IPS-18a (cell line): ENCODE results near the gene BRD4.

Experiments used
- H3K27ac ChIP-seq: one replicate; pipeline ENCODE4 v1.5.1; 2013; ENCODE audit warnings: low read length
- H3K27me3 ChIP-seq: one replicate; pipeline ENCODE4 v1.6.1; 2013; ENCODE audit warnings: mild to moderate bottlenecking, low read length; ENCODE audit not compliant: control insufficient read depth, insufficient read depth
- H3K36me3 ChIP-seq: one replicate; pipeline ENCODE4 v1.6.1; 2013; ENCODE audit warnings: low read depth, low read length; ENCODE audit not compliant: control insufficient read depth
- H3K4me1 ChIP-seq: one replicate; pipeline ENCODE4 v1.6.1; 2013; ENCODE audit warnings: low read depth, low read length; ENCODE audit not compliant: control insufficient read depth
- H3K4me3 ChIP-seq: one replicate; pipeline ENCODE4 v1.5.1; 2013; ENCODE audit warnings: low read length
- H3K9ac ChIP-seq: one replicate; pipeline ENCODE4 v1.6.1; 2013; ENCODE audit warnings: mild to moderate bottlenecking, low read length, moderate library complexity
- H3K9me3 ChIP-seq: one replicate; pipeline ENCODE4 v1.6.1; 2013; ENCODE audit warnings: low read depth, low read length; ENCODE audit not compliant: control insufficient read depth

Gene BRD4

GRCh38 chr19:15292847-15293582 lies 39.3 kb downstream of the BRD4 start:
- Histone ChIP-seq H3K9me3 (no peaks in the 10 kb centered on the region), H3K27me3 (no peaks in the 10 kb centered on the region), H3K36me3 (no peaks in the 10 kb centered on the region), H3K4me1 (peaks cover 43% of the 10 kb centered on the region), H3K4me3 (no peak overlapping the region), H3K27ac (no peak overlapping the region), H3K9ac (no peak overlapping the region)

- Histone ChIP-seq H3K9ac (no peak overlapping the region), H3K4me3 (no peak overlapping the region), H3K36me3 (no peaks in the 10 kb centered on the region), H3K4me1 (peaks cover 43% of the 10 kb centered on the region), H3K9me3 (no peaks in the 10 kb centered on the region), H3K27ac (no peak overlapping the region), H3K27me3 (no peaks in the 10 kb centered on the region)
Measured at GRCh38 chr19:15292140-15292539, 40.2 kb downstream of the BRD4 start.

GRCh38 chr19:15291548-15292021 lies 40.8 kb downstream of the BRD4 start:
- H3K36me3 ChIP-seq = no peaks in the 10 kb centered on the region
- no peaks in the 10 kb centered on the region for H3K9me3 ChIP-seq
- H3K27me3 ChIP-seq = no peaks in the 10 kb centered on the region
- H3K4me3 ChIP-seq = no peak overlapping the region
- no peak overlapping the region for H3K9ac ChIP-seq
- H3K4me1 ChIP-seq = peaks cover 43% of the 10 kb centered on the region
- H3K27ac ChIP-seq = no peak overlapping the region

- no peak overlapping the region for H3K27ac ChIP-seq
- no peaks in the 10 kb centered on the region for H3K27me3 ChIP-seq
- peaks cover 43% of the 10 kb centered on the region for H3K4me1 ChIP-seq
- no peaks in the 10 kb centered on the region for H3K9me3 ChIP-seq
- H3K4me3 ChIP-seq = no peak overlapping the region
- H3K36me3 ChIP-seq = no peaks in the 10 kb centered on the region
- H3K9ac ChIP-seq = no peak overlapping the region
Measured at GRCh38 chr19:15291089-15291488, 41.2 kb downstream of the BRD4 start.

GRCh38 chr19:15290166-15290565 lies 42.2 kb downstream of the BRD4 start:
- H3K9me3 ChIP-seq = no peaks in the 10 kb centered on the region
- peaks cover 43% of the 10 kb centered on the region for H3K4me1 ChIP-seq
- H3K9ac ChIP-seq = no peak overlapping the region
- no peaks in the 10 kb centered on the region for H3K27me3 ChIP-seq
- no peak overlapping the region for H3K27ac ChIP-seq
- no peaks in the 10 kb centered on the region for H3K36me3 ChIP-seq
- H3K4me3 ChIP-seq = no peak overlapping the region

- Histone ChIP-seq H3K9me3 (no peaks in the 10 kb centered on the region), H3K36me3 (no peaks in the 10 kb centered on the region), H3K9ac (no peak overlapping the region), H3K27ac (no peak overlapping the region), H3K4me3 (no peak overlapping the region), H3K27me3 (no peaks in the 10 kb centered on the region), H3K4me1 (peaks cover 43% of the 10 kb centered on the region)
Measured at GRCh38 chr19:15289673-15290072, 42.7 kb downstream of the BRD4 start.

GRCh38 chr19:15288146-15288963 lies 44.0 kb downstream of the BRD4 start:
- no peak overlapping the region for H3K27ac ChIP-seq
- H3K27me3 ChIP-seq = no peaks in the 10 kb centered on the region
- no peak overlapping the region for H3K9ac ChIP-seq
- H3K4me3 ChIP-seq = no peak overlapping the region
- H3K9me3 ChIP-seq = no peaks in the 10 kb centered on the region
- H3K4me1 ChIP-seq = peaks cover 35% of the 10 kb centered on the region
- no peaks in the 10 kb centered on the region for H3K36me3 ChIP-seq

GRCh38 chr19:15287496-15287895 lies 44.8 kb downstream of the BRD4 start:
- no peak overlapping the region for H3K27ac ChIP-seq
- H3K27me3 ChIP-seq = no peaks in the 10 kb centered on the region
- peaks cover 29% of the 10 kb centered on the region for H3K4me1 ChIP-seq
- H3K9me3 ChIP-seq = no peaks in the 10 kb centered on the region
- H3K36me3 ChIP-seq = no peaks in the 10 kb centered on the region
- no peak overlapping the region for H3K9ac ChIP-seq
- no peak overlapping the region for H3K4me3 ChIP-seq

GRCh38 chr19:15286688-15287365 lies 45.5 kb downstream of the BRD4 start:
- Histone ChIP-seq H3K27me3 (no peaks in the 10 kb centered on the region), H3K9me3 (no peaks in the 10 kb centered on the region), H3K9ac (no peak overlapping the region), H3K4me3 (no peak overlapping the region), H3K4me1 (peaks cover 25% of the 10 kb centered on the region), H3K27ac (no peak overlapping the region), H3K36me3 (no peaks in the 10 kb centered on the region)

- H3K4me3 ChIP-seq = no peak overlapping the region
- peaks cover 19% of the 10 kb centered on the region for H3K4me1 ChIP-seq
- H3K36me3 ChIP-seq = no peaks in the 10 kb centered on the region
- H3K9ac ChIP-seq = no peak overlapping the region
- H3K27me3 ChIP-seq = no peaks in the 10 kb centered on the region
- no peak overlapping the region for H3K27ac ChIP-seq
- H3K9me3 ChIP-seq = no peaks in the 10 kb centered on the region
Measured at GRCh38 chr19:15285896-15286591, 46.3 kb downstream of the BRD4 start.

- no peak overlapping the region for H3K4me3 ChIP-seq
- H3K9me3 ChIP-seq = no peaks in the 10 kb centered on the region
- no peak overlapping the region for H3K27ac ChIP-seq
- no peak overlapping the region for H3K9ac ChIP-seq
- H3K27me3 ChIP-seq = no peaks in the 10 kb centered on the region
- H3K4me1 ChIP-seq = peaks cover 7% of the 10 kb centered on the region
- no peaks in the 10 kb centered on the region for H3K36me3 ChIP-seq
Measured at GRCh38 chr19:15284896-15285295, 47.4 kb downstream of the BRD4 start.
